Retina (tissue), 1 donor: ENCODE results near the gene LRRC56.
A peak's percentile ranks its signal among the peaks of the same experiment; 100 is the strongest.

ENCODE experiments used
- DNase-seq: peaks from one replicate; pipeline ENCODE4 v3.0.0-alpha.2; 2016

LRRC56 gene

GRCh38 chr11:536841-537621 lies at the start of gene LRRC56:
LRRC56 (plus strand) TSS chr11:537527; CDS start chr11:540685, 3,158 bp downstream.
- peak; percentile 90 for DNase-seq

GRCh38 chr11:487571-488021 lies 49.7 kb upstream of the LRRC56 start:
- DNase-seq = no peak

GRCh38 chr11:488062-488461 lies 49.3 kb upstream of the LRRC56 start:
- DNase-seq = no peak

GRCh38 chr11:488579-488978 lies 48.7 kb upstream of the LRRC56 start:
- no peak for DNase-seq

GRCh38 chr11:488992-489391 lies 48.3 kb upstream of the LRRC56 start:
- DNase-seq = no peak

- no peak for DNase-seq
Observed at GRCh38 chr11:489610-490185, 47.6 kb upstream of the LRRC56 start.

GRCh38 chr11:490186-490929 lies 47.0 kb upstream of the LRRC56 start:
- no peak for DNase-seq

GRCh38 chr11:490930-491260 lies 46.4 kb upstream of the LRRC56 start:
- no peak for DNase-seq

- no peak for DNase-seq
Observed at GRCh38 chr11:491358-491757, 46.0 kb upstream of the LRRC56 start.

GRCh38 chr11:492427-493226 lies 44.7 kb upstream of the LRRC56 start:
- DNase-seq = no peak

- no peak for DNase-seq
Observed at GRCh38 chr11:494761-495536, 42.4 kb upstream of the LRRC56 start.

- DNase-seq = no peak
Observed at GRCh38 chr11:495537-495931, 41.8 kb upstream of the LRRC56 start.

- DNase-seq = no peak
Observed at GRCh38 chr11:496834-497564, 40.3 kb upstream of the LRRC56 start.

GRCh38 chr11:497565-498296 lies 39.6 kb upstream of the LRRC56 start:
- DNase-seq = no peak

- DNase-seq = no peak
Observed at GRCh38 chr11:498297-499181, 38.8 kb upstream of the LRRC56 start.

- DNase-seq = no peak
Observed at GRCh38 chr11:499201-500076, 37.9 kb upstream of the LRRC56 start.

- no peak for DNase-seq
Observed at GRCh38 chr11:501001-501682, 36.2 kb upstream of the LRRC56 start.

- DNase-seq = no peak
Observed at GRCh38 chr11:501683-502287, 35.5 kb upstream of the LRRC56 start.
